Suprapubic skin (tissue), 3 donors: ENCODE measurements around the gene ST8SIA5.

Experiments
- CTCF ChIP-seq, 2 donors: fragments of 200-600 bp in 1 of 2; fragments of 450-650 bp in 1 of 2; sonication (generic) in 1 of 2; IDR thresholded peaks; one replicate each; pipeline ENCODE4 v1.5.1; 2016 to 2019; ENCODE audit warnings: antibody characterized with exemption in 2 of 2, mild to moderate bottlenecking in 1 of 2, moderate library complexity in 1 of 2
- POLR2AphosphoS5 ChIP-seq, 3 donors: sonication (generic); formaldehyde crosslinking; IDR thresholded peaks; one replicate each; pipeline ENCODE4 v1.6.1; 2017; ENCODE audit warnings: antibody characterized with exemption in 3 of 3

- TF ChIP-seq CTCF (IDR thresholded peaks at IDR 0.05): no peak
- TF ChIP-seq POLR2AphosphoS5 (IDR thresholded peaks at IDR 0.05): no peak
Measured at GRCh38 chr18:46732801-46733200, 24.1 kb downstream of the ST8SIA5 start.
